GM23338 (cell line): ENCODE results near the gene RARRES2. TPM values are rescaled to one million over a fixed set of nuclear protein-coding genes. Genes with fewer than 3 reads are reported as not detected.

Source experiments
- ATAC-seq: fragments of 200-7000 bp; cut with Tn5 transposase; 3 replicates; pipeline ENCODE4 v1.9.1; 2020
- DNase-seq: peaks from one replicate; pipeline ENCODE4 v3.0.0-alpha.2; 2015; ENCODE audit warnings: low spot score
- H2AFZ ChIP-seq: fragments of 200-600 bp; sonication (generic); 2 replicates; pipeline ENCODE4 v1.8.0; 2016; ENCODE audit warnings: antibody characterized with exemption, mild to moderate bottlenecking, moderate library complexity
- H3F3A ChIP-seq: fragments of 200-600 bp; sonication (generic); replicated peaks from 2 replicates; pipeline ENCODE4 v1.8.0; 2017; ENCODE audit warnings: antibody characterized with exemption, mixed run types, low read depth
- H3K27ac ChIP-seq: fragments of 200-600 bp; sonication (generic); 2 replicates; pipeline ENCODE4 v1.6.1; 2016; ENCODE audit warnings: low read depth
- H3K27me3 ChIP-seq: fragments of 200-600 bp; sonication (generic); 2 replicates; pipeline ENCODE4 v1.8.0; 2016; ENCODE audit warnings: mild to moderate bottlenecking, mixed run types, moderate library complexity; ENCODE audit not compliant: insufficient read depth
- H3K36me3 ChIP-seq: fragments of 200-600 bp; sonication (generic); 2 replicates; pipeline ENCODE4 v1.8.0; 2016; ENCODE audit warnings: mild to moderate bottlenecking; ENCODE audit not compliant: insufficient read depth
- H3K4me1 ChIP-seq: fragments of 200-600 bp; sonication (generic); 2 replicates; pipeline ENCODE4 v1.8.0; 2016; ENCODE audit warnings: mild to moderate bottlenecking, moderate library complexity; ENCODE audit not compliant: insufficient read depth
- H3K4me2 ChIP-seq: fragments of 200-600 bp; sonication (generic); 2 replicates; pipeline ENCODE4 v1.7.1; 2017; ENCODE audit warnings: mixed run types
- H3K4me3 ChIP-seq: fragments of 200-600 bp; sonication (generic); 2 replicates; pipeline ENCODE4 v1.6.1; 2016; ENCODE audit warnings: mixed run types
- H3K79me2 ChIP-seq: fragments of 200-600 bp; sonication (generic); replicated peaks from 2 replicates; pipeline ENCODE4 v1.8.0; 2017; ENCODE audit warnings: mild to moderate bottlenecking; ENCODE audit not compliant: insufficient read depth
- H3K9me2 ChIP-seq: fragments of 200-600 bp; sonication (generic); 2 replicates; pipeline ENCODE4 v1.8.0; 2017; ENCODE audit not compliant: insufficient read depth
- H4K20me1 ChIP-seq: fragments of 200-600 bp; sonication (generic); replicated peaks from 2 replicates; pipeline ENCODE4 v1.8.0; 2017; ENCODE audit warnings: mild to moderate bottlenecking; ENCODE audit not compliant: insufficient read depth
- H3K27ac Mint-ChIP-seq: 2 replicates; pipeline ENCODE4 v1.8.0; 2020; ENCODE audit warnings: inconsistent platforms, mild to moderate bottlenecking, moderate library complexity, mixed read lengths
- H3K27me3 Mint-ChIP-seq: 3 replicates; pipeline ENCODE4 v1.8.0; 2022; ENCODE audit warnings: low read depth, mild to moderate bottlenecking, moderate library complexity, mixed read lengths, inconsistent platforms; ENCODE audit not compliant: insufficient read depth, poor library complexity
- H3K36me3 Mint-ChIP-seq: 3 replicates; pipeline ENCODE4 v1.8.0; 2021; ENCODE audit warnings: low read depth, mild to moderate bottlenecking, inconsistent platforms, moderate library complexity, mixed read lengths
- H3K4me1 Mint-ChIP-seq: 3 replicates; pipeline ENCODE4 v1.8.0; 2020; ENCODE audit warnings: mild to moderate bottlenecking, inconsistent platforms, mixed read lengths
- H3K4me3 Mint-ChIP-seq: 3 replicates; pipeline ENCODE4 v1.8.0; 2021; ENCODE audit warnings: moderate library complexity, mild to moderate bottlenecking, inconsistent platforms, mixed read lengths
- H3K9me3 Mint-ChIP-seq: 3 replicates; pipeline ENCODE4 v1.8.0; 2020; ENCODE audit warnings: moderate library complexity, mild to moderate bottlenecking, inconsistent platforms, mixed read lengths
- CREB1 ChIP-seq: fragments of 250-450 bp; sonication (Bioruptor Pico); IDR thresholded peaks from 2 replicates; pipeline ENCODE4 v1.5.0; 2020; ENCODE audit warnings: low read depth, mild to moderate bottlenecking, moderate library complexity
- ETS1 ChIP-seq: IDR thresholded peaks from 2 replicates; pipeline ENCODE4 v1.6.1; 2016; ENCODE audit warnings: antibody characterized with exemption
- EZH2 ChIP-seq: fragments of 200-600 bp; sonication (generic); IDR thresholded peaks from one replicate; pipeline ENCODE4 v1.8.0; 2017; ENCODE audit warnings: antibody characterized with exemption, mild to moderate bottlenecking, low read depth; ENCODE audit not compliant: unreplicated experiment
- EZH2phosphoT487 ChIP-seq: fragments of 200-600 bp; sonication (generic); IDR thresholded peaks from one replicate; pipeline ENCODE4 v1.8.1; 2018; ENCODE audit warnings: antibody characterized with exemption; ENCODE audit not compliant: unreplicated experiment
- JUNB ChIP-seq: IDR thresholded peaks from one replicate; pipeline ENCODE4 v1.6.1; 2016; ENCODE audit warnings: antibody characterized with exemption; ENCODE audit not compliant: unreplicated experiment
- NANOG ChIP-seq: IDR thresholded peaks from 2 replicates; pipeline ENCODE4 v1.6.1; 2016; ENCODE audit warnings: antibody characterized with exemption, borderline replicate concordance
- POLR2AphosphoS5 ChIP-seq: IDR thresholded peaks from 2 replicates; pipeline ENCODE4 v1.6.1; 2016; ENCODE audit warnings: antibody characterized with exemption, low read depth
- REST ChIP-seq: IDR thresholded peaks from one replicate; pipeline ENCODE4 v1.6.1; 2018; ENCODE audit warnings: antibody characterized with exemption; ENCODE audit not compliant: unreplicated experiment
- STAT1 ChIP-seq: IDR thresholded peaks from one replicate; pipeline ENCODE4 v1.6.1; 2016; ENCODE audit warnings: antibody characterized with exemption; ENCODE audit not compliant: unreplicated experiment
- ZNF114 ChIP-seq: fragments of 250-450 bp; sonication (Bioruptor Pico); IDR thresholded peaks from 2 replicates; pipeline ENCODE4 v1.5.0; 2020; ENCODE audit warnings: mild to moderate bottlenecking, moderate library complexity
- ZNF331 ChIP-seq: fragments of 250-450 bp; sonication (Bioruptor Pico); IDR thresholded peaks from 2 replicates; pipeline ENCODE4 v1.5.0; 2020; ENCODE audit warnings: low read depth, mild to moderate bottlenecking, moderate library complexity
- ZNF462 ChIP-seq: fragments of 250-450 bp; sonication (Bioruptor Pico); IDR thresholded peaks from 2 replicates; pipeline ENCODE4 v1.5.0; 2020; ENCODE audit warnings: mild to moderate bottlenecking, moderate library complexity
- polyA plus RNA-seq: library from polyadenylated mRNA; unstranded; fragments of >200 nt; fragmentation: Nextera tagmentation; extraction: Ambion mirVana; gene quantifications from 2 replicates; pipeline ENCODE4 v1.2.1, GENCODE V29; 2016
- total RNA-seq: library from RNA; depleted of rRNA; stranded (reverse); fragments of >200 nt; shearing (Covaris generic); gene quantifications from 2 replicates; pipeline ENCODE4 v1.2.3, GENCODE V29; 2014
- TF ChIP-seq, protein P1 (sequence below), 2 experiments: fragments of 200-600 bp in 1 of 2; sonication (generic) in 1 of 2; conservative IDR thresholded peaks; 2 replicates each; pipeline versions ENCODE4 v1.5.1 to v1.6.1; 2016 to 2017; ENCODE audit warnings: antibody characterized with exemption in 2 of 2, low read depth in 2 of 2, mild to moderate bottlenecking in 2 of 2, moderate library complexity in 1 of 2

The RARRES2 gene
- total and polyA plus RNA-seq, 2 experiments from 2014 or later = 169 to 314 TPM

DNA sequence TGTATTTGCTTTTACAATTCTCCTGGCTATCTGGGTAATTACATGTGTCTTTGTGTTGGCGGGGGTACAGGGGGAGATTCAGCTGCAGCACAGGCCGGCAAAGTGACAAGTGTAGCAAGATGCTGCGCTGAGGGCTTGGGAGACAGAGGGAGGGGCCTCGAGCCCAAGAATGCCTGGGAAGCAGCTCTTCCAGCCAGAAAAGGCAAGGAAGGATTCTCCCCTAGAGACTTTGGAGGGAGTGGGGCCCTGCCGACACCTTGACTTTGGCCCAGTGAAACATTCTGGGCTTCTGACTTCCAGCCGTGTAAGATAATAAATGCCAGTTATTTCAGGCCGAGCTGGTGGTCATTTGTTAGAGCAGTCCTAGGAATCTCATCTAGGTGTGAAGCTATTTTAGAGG lies 20.0 kb upstream of the RARRES2 start:
- Histone ChIP-seq H3K9me2 (no peaks in the 10 kb centered on the region), H3K27ac (peak overlapping the region; percentile 60; the same call in 1 of the 2 replicates), H3K36me3 (no peaks in the 10 kb centered on the region), H2AFZ (peak overlapping the region; percentile 91), H3K4me3 (no peak overlapping the region), H3K27me3 (no peaks in the 10 kb centered on the region), H3K4me2 (peak overlapping the region; percentile 62), H3K4me1 (peaks cover 57% of the 10 kb centered on the region), H3K79me2 (no peaks in the 10 kb centered on the region), H4K20me1 (no peaks in the 10 kb centered on the region), H3F3A (peaks cover 21% of the 10 kb centered on the region)
- Mint-ChIP-seq H3K27me3 (peaks cover 6% of the 10 kb centered on the region), H3K36me3 (no peaks in the 10 kb centered on the region; the same call in 2 of the 3 replicates), H3K4me1 (peaks cover 64% of the 10 kb centered on the region), H3K4me3 (no peak overlapping the region; the same call in 2 of the 3 replicates), H3K9me3 (no peaks in the 10 kb centered on the region; the same call in 2 of the 3 replicates), H3K27ac (peak overlapping the region; percentile 12)
- DNase-seq = peak; percentile 66
- TF ChIP-seq CREB1 (CRISPR knock-in tag) (no peak), EZH2 (no peak), ZNF462 (CRISPR knock-in tag) (no peak), JUNB (no peak), POLR2AphosphoS5 (no peak), EZH2phosphoT487 (no peak), ZNF331 (no peak), STAT1 (no peak), ZNF114 (CRISPR knock-in tag) (no peak), REST (no peak), ETS1 (no peak), NANOG (no peak)
- TF ChIP-seq, protein P1, sequence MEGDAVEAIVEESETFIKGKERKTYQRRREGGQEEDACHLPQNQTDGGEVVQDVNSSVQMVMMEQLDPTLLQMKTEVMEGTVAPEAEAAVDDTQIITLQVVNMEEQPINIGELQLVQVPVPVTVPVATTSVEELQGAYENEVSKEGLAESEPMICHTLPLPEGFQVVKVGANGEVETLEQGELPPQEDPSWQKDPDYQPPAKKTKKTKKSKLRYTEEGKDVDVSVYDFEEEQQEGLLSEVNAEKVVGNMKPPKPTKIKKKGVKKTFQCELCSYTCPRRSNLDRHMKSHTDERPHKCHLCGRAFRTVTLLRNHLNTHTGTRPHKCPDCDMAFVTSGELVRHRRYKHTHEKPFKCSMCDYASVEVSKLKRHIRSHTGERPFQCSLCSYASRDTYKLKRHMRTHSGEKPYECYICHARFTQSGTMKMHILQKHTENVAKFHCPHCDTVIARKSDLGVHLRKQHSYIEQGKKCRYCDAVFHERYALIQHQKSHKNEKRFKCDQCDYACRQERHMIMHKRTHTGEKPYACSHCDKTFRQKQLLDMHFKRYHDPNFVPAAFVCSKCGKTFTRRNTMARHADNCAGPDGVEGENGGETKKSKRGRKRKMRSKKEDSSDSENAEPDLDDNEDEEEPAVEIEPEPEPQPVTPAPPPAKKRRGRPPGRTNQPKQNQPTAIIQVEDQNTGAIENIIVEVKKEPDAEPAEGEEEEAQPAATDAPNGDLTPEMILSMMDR (conservative IDR thresholded peaks at IDR 0.05; ENCODE audit: low read depth in 2 of 2) = no peak
- peak; percentile 69 for ATAC-seq
